ENCODE results near the gene ZCCHC24.

GRCh38 chr10:79347894-79348639, 97.4 kb downstream of the ZCCHC24 start:
- TF ChIP-seq POLR2AphosphoS5 (IDR thresholded peaks at IDR 0.05) = peak; percentile 17 to 67 (median 34)
- TF ChIP-seq, protein P1, sequence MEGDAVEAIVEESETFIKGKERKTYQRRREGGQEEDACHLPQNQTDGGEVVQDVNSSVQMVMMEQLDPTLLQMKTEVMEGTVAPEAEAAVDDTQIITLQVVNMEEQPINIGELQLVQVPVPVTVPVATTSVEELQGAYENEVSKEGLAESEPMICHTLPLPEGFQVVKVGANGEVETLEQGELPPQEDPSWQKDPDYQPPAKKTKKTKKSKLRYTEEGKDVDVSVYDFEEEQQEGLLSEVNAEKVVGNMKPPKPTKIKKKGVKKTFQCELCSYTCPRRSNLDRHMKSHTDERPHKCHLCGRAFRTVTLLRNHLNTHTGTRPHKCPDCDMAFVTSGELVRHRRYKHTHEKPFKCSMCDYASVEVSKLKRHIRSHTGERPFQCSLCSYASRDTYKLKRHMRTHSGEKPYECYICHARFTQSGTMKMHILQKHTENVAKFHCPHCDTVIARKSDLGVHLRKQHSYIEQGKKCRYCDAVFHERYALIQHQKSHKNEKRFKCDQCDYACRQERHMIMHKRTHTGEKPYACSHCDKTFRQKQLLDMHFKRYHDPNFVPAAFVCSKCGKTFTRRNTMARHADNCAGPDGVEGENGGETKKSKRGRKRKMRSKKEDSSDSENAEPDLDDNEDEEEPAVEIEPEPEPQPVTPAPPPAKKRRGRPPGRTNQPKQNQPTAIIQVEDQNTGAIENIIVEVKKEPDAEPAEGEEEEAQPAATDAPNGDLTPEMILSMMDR (IDR thresholded peaks at IDR 0.05) = no peak

Data from breast epithelium (tissue), 3 donors.